HG02840 (cell line): ENCODE results near the gene PRKX.
"Not testable (repeated sequence)": the region's sequence is repeated elsewhere in the genome, so short reads cannot be mapped to it uniquely, and the experiment has no call there.

Experiments used
- ATAC-seq: cut with Tn5 transposase; IDR thresholded peaks from one replicate; pipeline ENCODE4 v1.9.1; 2021; ENCODE audit warnings: mild to moderate bottlenecking, moderate library complexity, moderate number of reproducible peaks; ENCODE audit not compliant: unreplicated experiment, low FRiP score

The PRKX gene

GRCh38 chrX:3663576-3664250, 49.7 kb downstream of the PRKX start:
- not testable (repeated sequence) for ATAC-seq

GRCh38 chrX:3659761-3660160, 53.7 kb downstream of the PRKX start:
- no peak for ATAC-seq

- ATAC-seq: no peak
Observed at GRCh38 chrX:3655181-3655580, 58.3 kb downstream of the PRKX start.

- ATAC-seq: no peak
Observed at GRCh38 chrX:3653111-3653510, 60.3 kb downstream of the PRKX start.

- ATAC-seq: no peak
Observed at GRCh38 chrX:3651277-3651676, 62.2 kb downstream of the PRKX start.

GRCh38 chrX:3648084-3648483, 65.4 kb downstream of the PRKX start:
- ATAC-seq: no peak

GRCh38 chrX:3639858-3640631, 73.4 kb downstream of the PRKX start:
- ATAC-seq: not testable (repeated sequence)

- no peak for ATAC-seq
Observed at GRCh38 chrX:3639236-3639635, 74.2 kb downstream of the PRKX start.

GRCh38 chrX:3638280-3638873, 75.1 kb downstream of the PRKX start:
- ATAC-seq: peak; percentile 67

- ATAC-seq: no peak
Observed at GRCh38 chrX:3636803-3637202, 76.6 kb downstream of the PRKX start.

- ATAC-seq: no peak
Observed at GRCh38 chrX:3631196-3631595, 82.3 kb downstream of the PRKX start.

GRCh38 chrX:3627594-3627993, 85.9 kb downstream of the PRKX start:
- no peak for ATAC-seq

- no peak for ATAC-seq
Observed at GRCh38 chrX:3621414-3621813, 92.0 kb downstream of the PRKX start.

GRCh38 chrX:3611744-3612143, 101.7 kb downstream of the PRKX start:
- ATAC-seq: not testable (repeated sequence)

GRCh38 chrX:3609810-3610209, 103.6 kb downstream of the PRKX start:
- no peak for ATAC-seq

- ATAC-seq: no peak
Observed at GRCh38 chrX:3603026-3603661, 110.3 kb downstream of the PRKX start.

GRCh38 chrX:3599802-3600430, 113.5 kb downstream of the PRKX start:
- no peak for ATAC-seq

GRCh38 chrX:3598709-3599108, 114.7 kb downstream of the PRKX start:
- no peak for ATAC-seq

GRCh38 chrX:3598046-3598605, 115.3 kb downstream of the PRKX start:
- no peak for ATAC-seq

GRCh38 chrX:3592184-3592583, 121.3 kb downstream of the PRKX start:
- no peak for ATAC-seq
